Measurements from ENCODE around the gene KBTBD12.

GRCh38 chr3:127998596-127998995 lies 83.6 kb downstream of the KBTBD12 start:
- no peak for TF ChIP-seq CTCF (IDR thresholded peaks at IDR 0.05)
- no peak for TF ChIP-seq EZH2 (IDR thresholded peaks at IDR 0.05)
